DOHH2 (cell line): Measurements from ENCODE around the gene SLC2A9.
"Not testable (repeated sequence)": the region's sequence is repeated elsewhere in the genome, so short reads cannot be mapped to it uniquely, and the experiment has no call there.

Source experiments
- CTCF ChIP-seq: fragments of 200-600 bp; sonication (generic); IDR thresholded peaks from one replicate; pipeline ENCODE4 v1.5.1; 2014; ENCODE audit warnings: antibody characterized with exemption, mild to moderate bottlenecking, low read depth, low read length; ENCODE audit not compliant: poor library complexity, severe bottlenecking
- EZH2phosphoT487 ChIP-seq: fragments of 200-600 bp; sonication (generic); IDR thresholded peaks from 2 replicates; pipeline ENCODE4 v1.6.1; 2017; ENCODE audit warnings: borderline replicate concordance, mild to moderate bottlenecking, antibody characterized with exemption, low read length, moderate library complexity, mixed read lengths

- not testable (repeated sequence) for TF ChIP-seq CTCF, EZH2phosphoT487
These were observed 39.4 kb downstream of the SLC2A9 start for GRCh38 chr4:9981899-9982298.
